ENCODE measurements around the gene INPP4B. TPM values are rescaled to one million over a fixed set of nuclear protein-coding genes. Genes with fewer than 3 reads are reported as not detected.

Gene INPP4B
- polyA plus RNA-seq, 6 donors from 2014 or later: 0.13 to 0.39 (median 0.16) TPM; not detected in 1

GRCh38 chr4:142222127-142222526 is 624.0 kb downstream of the INPP4B start:
- no peak overlapping the region for H3K27ac Mint-ChIP-seq
- no peaks in the 10 kb centered on the region for H3K27me3 Mint-ChIP-seq
- ATAC-seq (ENCODE audit: low read depth in 2 of 2) (no peak), DNase-seq (no peak)
- H3K36me3 Mint-ChIP-seq: no peaks in the 10 kb centered on the region
- H3K4me3 Mint-ChIP-seq: no peak overlapping the region
- H3K9me3 Mint-ChIP-seq: peaks cover 0 to 2% (median 0%) of the 10 kb centered on the region in 7 donors
- H3K4me1 Mint-ChIP-seq: no peaks in the 10 kb centered on the region

- no peaks in the 10 kb centered on the region for H3K4me1 Mint-ChIP-seq
- no peak overlapping the region for H3K27ac Mint-ChIP-seq
- peaks cover 0 to 2% (median 0%) of the 10 kb centered on the region in 7 donors for H3K9me3 Mint-ChIP-seq
- H3K4me3 Mint-ChIP-seq: no peak overlapping the region
- ATAC-seq (ENCODE audit: low read depth in 2 of 2) (no peak), DNase-seq (no peak)
- no peaks in the 10 kb centered on the region for H3K27me3 Mint-ChIP-seq
- no peaks in the 10 kb centered on the region for H3K36me3 Mint-ChIP-seq
These were observed 627.4 kb downstream of the INPP4B start for GRCh38 chr4:142218726-142219125.

GRCh38 chr4:142211444-142211843 is 634.7 kb downstream of the INPP4B start:
- H3K4me3 Mint-ChIP-seq: no peak overlapping the region
- no peak overlapping the region for H3K27ac Mint-ChIP-seq
- peaks cover 0 to 5% (median 0%) of the 10 kb centered on the region in 7 donors for H3K9me3 Mint-ChIP-seq
- no peaks in the 10 kb centered on the region for H3K36me3 Mint-ChIP-seq
- no peaks in the 10 kb centered on the region for H3K27me3 Mint-ChIP-seq
- no peak for ATAC-seq (ENCODE audit: low read depth in 2 of 2)
- DNase-seq: no peak
- no peaks in the 10 kb centered on the region for H3K4me1 Mint-ChIP-seq

- H3K36me3 Mint-ChIP-seq: no peaks in the 10 kb centered on the region
- peaks cover 4 to 5% (median 5%) of the 10 kb centered on the region in 3 donors for H3K4me1 Mint-ChIP-seq
- no peaks in the 10 kb centered on the region for H3K27me3 Mint-ChIP-seq
- no peaks in the 10 kb centered on the region for H3K9me3 Mint-ChIP-seq
- no peak overlapping the region for H3K27ac Mint-ChIP-seq
- DNase-seq (no peak), ATAC-seq (ENCODE audit: low read depth in 2 of 2) (no peak)
- H3K4me3 Mint-ChIP-seq: no peak overlapping the region
These were observed 642.6 kb downstream of the INPP4B start for GRCh38 chr4:142203505-142203904.

- DNase-seq (no peak), ATAC-seq (ENCODE audit: low read depth in 2 of 2) (peak in 1 of 2 donors; percentile 56)
- Mint-ChIP-seq H3K36me3 (no peaks in the 10 kb centered on the region), H3K4me3 (no peak overlapping the region), H3K27ac (no peak overlapping the region), H3K27me3 (no peaks in the 10 kb centered on the region), H3K4me1 (peaks cover 4 to 5% (median 5%) of the 10 kb centered on the region in 3 donors), H3K9me3 (no peaks in the 10 kb centered on the region)
These were observed 643.4 kb downstream of the INPP4B start for GRCh38 chr4:142202404-142203332.

- H3K4me3 Mint-ChIP-seq: no peak overlapping the region
- no peaks in the 10 kb centered on the region for H3K27me3 Mint-ChIP-seq
- ATAC-seq (ENCODE audit: low read depth in 2 of 2) (no peak), DNase-seq (no peak)
- H3K4me1 Mint-ChIP-seq: peaks cover 4 to 5% (median 5%) of the 10 kb centered on the region in 3 donors
- no peaks in the 10 kb centered on the region for H3K36me3 Mint-ChIP-seq
- H3K9me3 Mint-ChIP-seq: no peaks in the 10 kb centered on the region
- H3K27ac Mint-ChIP-seq: no peak overlapping the region
These were observed 645.1 kb downstream of the INPP4B start for GRCh38 chr4:142201041-142201440.

- Mint-ChIP-seq H3K27me3 (no peaks in the 10 kb centered on the region), H3K36me3 (no peaks in the 10 kb centered on the region), H3K27ac (no peak overlapping the region), H3K4me1 (no peaks in the 10 kb centered on the region), H3K4me3 (no peak overlapping the region), H3K9me3 (no peaks in the 10 kb centered on the region)
- ATAC-seq (ENCODE audit: low read depth in 2 of 2): no peak
- DNase-seq: no peak
These were observed 651.2 kb downstream of the INPP4B start for GRCh38 chr4:142194905-142195304.

GRCh38 chr4:142191901-142192300 is 654.2 kb downstream of the INPP4B start:
- DNase-seq (no peak), ATAC-seq (ENCODE audit: low read depth in 2 of 2) (no peak)
- Mint-ChIP-seq H3K9me3 (no peaks in the 10 kb centered on the region), H3K27me3 (peaks cover 0 to 3% (median 0%) of the 10 kb centered on the region in 3 donors), H3K27ac (no peak overlapping the region), H3K36me3 (no peaks in the 10 kb centered on the region), H3K4me1 (no peaks in the 10 kb centered on the region), H3K4me3 (no peak overlapping the region)

GRCh38 chr4:142181021-142181420 is 665.1 kb downstream of the INPP4B start:
- DNase-seq (no peak), ATAC-seq (ENCODE audit: low read depth in 2 of 2) (no peak)
- Mint-ChIP-seq H3K4me3 (no peak overlapping the region), H3K27me3 (no peaks in the 10 kb centered on the region), H3K4me1 (no peaks in the 10 kb centered on the region), H3K9me3 (no peaks in the 10 kb centered on the region), H3K36me3 (no peaks in the 10 kb centered on the region), H3K27ac (no peak overlapping the region)

GRCh38 chr4:142169216-142169615 is 676.9 kb downstream of the INPP4B start:
- no peaks in the 10 kb centered on the region for H3K9me3 Mint-ChIP-seq
- H3K36me3 Mint-ChIP-seq: no peaks in the 10 kb centered on the region

GRCh38 chr4:142168181-142168580 is 677.9 kb downstream of the INPP4B start:
- no peaks in the 10 kb centered on the region for H3K4me1 Mint-ChIP-seq
- no peak overlapping the region for H3K27ac Mint-ChIP-seq
- H3K4me3 Mint-ChIP-seq: no peak overlapping the region

More at GRCh38 chr4:142169216-142169615, 676.9 kb downstream of the INPP4B start:
- DNase-seq: no peak
- no peak for ATAC-seq (ENCODE audit: low read depth in 2 of 2)
- H3K27me3 Mint-ChIP-seq: no peaks in the 10 kb centered on the region
- no peak overlapping the region for H3K4me3 Mint-ChIP-seq
- no peaks in the 10 kb centered on the region for H3K4me1 Mint-ChIP-seq
- H3K27ac Mint-ChIP-seq: no peak overlapping the region

GRCh38 chr4:142164767-142165500 is 681.2 kb downstream of the INPP4B start:
- H3K36me3 Mint-ChIP-seq: no peaks in the 10 kb centered on the region

More at GRCh38 chr4:142168181-142168580, 677.9 kb downstream of the INPP4B start:
- no peaks in the 10 kb centered on the region for H3K9me3 Mint-ChIP-seq
- ATAC-seq (ENCODE audit: low read depth in 2 of 2): no peak
- H3K36me3 Mint-ChIP-seq: no peaks in the 10 kb centered on the region
- DNase-seq: no peak
- no peaks in the 10 kb centered on the region for H3K27me3 Mint-ChIP-seq

GRCh38 chr4:142161086-142161485 is 685.0 kb downstream of the INPP4B start:
- Mint-ChIP-seq H3K4me3 (no peak overlapping the region), H3K36me3 (no peaks in the 10 kb centered on the region), H3K9me3 (no peaks in the 10 kb centered on the region), H3K27me3 (no peaks in the 10 kb centered on the region), H3K4me1 (no peaks in the 10 kb centered on the region), H3K27ac (no peak overlapping the region)
- ATAC-seq (ENCODE audit: low read depth in 2 of 2) (no peak), DNase-seq (no peak)

More at GRCh38 chr4:142164767-142165500, 681.2 kb downstream of the INPP4B start:
- Mint-ChIP-seq H3K27ac (no peak overlapping the region), H3K4me1 (no peaks in the 10 kb centered on the region), H3K4me3 (no peak overlapping the region), H3K9me3 (no peaks in the 10 kb centered on the region), H3K27me3 (no peaks in the 10 kb centered on the region)
- DNase-seq (no peak), ATAC-seq (ENCODE audit: low read depth in 2 of 2) (no peak)

GRCh38 chr4:142160509-142160908 is 685.6 kb downstream of the INPP4B start:
- H3K27me3 Mint-ChIP-seq: no peaks in the 10 kb centered on the region
- H3K4me1 Mint-ChIP-seq: no peaks in the 10 kb centered on the region
- H3K36me3 Mint-ChIP-seq: no peaks in the 10 kb centered on the region
- DNase-seq: no peak
- ATAC-seq (ENCODE audit: low read depth in 2 of 2): no peak
- H3K4me3 Mint-ChIP-seq: no peak overlapping the region
- H3K9me3 Mint-ChIP-seq: no peaks in the 10 kb centered on the region
- H3K27ac Mint-ChIP-seq: peak overlapping the region in 1 of 6 donors; percentile 60
